Stomach (tissue), 4 donors: ENCODE results near the gene DDX11.
"Not testable (repeated sequence)": the region's sequence is repeated elsewhere in the genome, so short reads cannot be mapped to it uniquely, and the experiment has no call there.

Experiments used
- CTCF ChIP-seq, 7 experiments: fragments of 450-650 bp in 4 of 7; fragments of 200-600 bp in 3 of 7; sonication (generic) in 3 of 7; IDR thresholded peaks; one replicate each; pipeline ENCODE4 v1.5.1; 2016 to 2019; ENCODE audit warnings: antibody characterized with exemption in 7 of 7, control low read depth in 2 of 7, mild to moderate bottlenecking in 1 of 7
- EP300 ChIP-seq: sonication (generic); formaldehyde crosslinking; IDR thresholded peaks from one replicate; pipeline ENCODE4 v1.6.1; 2017; ENCODE audit warnings: antibody characterized with exemption
- POLR2A ChIP-seq, 4 donors: fragments of 450-650 bp; IDR thresholded peaks; one replicate each; pipeline ENCODE4 v1.6.1; 2016; ENCODE audit warnings: antibody characterized with exemption in 4 of 4, control low read depth in 2 of 4, mild to moderate bottlenecking in 1 of 4, moderate library complexity in 1 of 4
- POLR2AphosphoS5 ChIP-seq, 3 donors: sonication (generic); formaldehyde crosslinking; IDR thresholded peaks; one replicate each; pipeline ENCODE4 v1.6.1; 2016; ENCODE audit warnings: antibody characterized with exemption in 3 of 3

GRCh38 chr12:31147415-31147814 lies 73.8 kb downstream of the DDX11 start:
- TF ChIP-seq POLR2A (IDR thresholded peaks at IDR 0.05); CTCF (IDR thresholded peaks at IDR 0.05); EP300; POLR2AphosphoS5 (IDR thresholded peaks at IDR 0.05): not testable (repeated sequence)
